22Rv1 (cell line): ENCODE data around the gene CARD11.

Experiments used
- H3K27ac ChIP-seq: fragments of 450-650 bp; 2 replicates; pipeline ENCODE4 v1.5.1; 2017
- ZFX ChIP-seq: fragments of 450-650 bp; IDR thresholded peaks from 2 replicates; pipeline ENCODE4 v1.6.1; 2017; ENCODE audit warnings: antibody characterized with exemption, borderline replicate concordance
- TF ChIP-seq, protein P1 (sequence below): fragments of 450-650 bp; IDR thresholded peaks from 2 replicates; pipeline ENCODE4 v1.5.1; 2017; ENCODE audit warnings: mild to moderate bottlenecking

Gene CARD11

DNA sequence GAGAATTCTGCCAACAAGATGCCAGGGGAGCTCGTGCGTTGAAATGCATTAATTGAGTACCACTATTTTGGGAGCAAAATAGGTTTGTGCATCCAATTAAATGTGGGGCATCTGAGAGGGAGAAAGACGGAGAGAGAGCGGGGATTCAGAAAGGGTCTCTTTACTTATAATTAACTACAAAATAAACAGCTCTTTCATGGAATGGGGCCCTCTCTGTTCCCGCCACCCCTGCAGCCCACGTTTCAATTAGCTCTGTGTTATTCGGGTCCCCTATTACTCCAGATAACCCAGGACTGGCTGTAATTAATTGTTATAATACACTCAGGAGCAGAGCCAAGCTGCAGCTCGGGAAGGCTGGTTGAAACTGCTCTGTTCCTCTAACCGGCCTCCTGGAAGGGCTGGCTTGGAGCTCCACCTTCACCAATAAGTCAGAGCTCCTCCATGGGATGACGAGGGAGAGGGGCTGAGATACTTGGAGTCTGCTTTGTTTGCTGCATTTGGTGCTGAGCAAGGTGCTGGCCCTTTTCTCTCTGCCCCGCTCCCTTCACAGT, 67.8 kb downstream of the CARD11 start:
- H3K27ac ChIP-seq: no peak overlapping the region
- TF ChIP-seq ZFX: no peak
- TF ChIP-seq, protein P1, sequence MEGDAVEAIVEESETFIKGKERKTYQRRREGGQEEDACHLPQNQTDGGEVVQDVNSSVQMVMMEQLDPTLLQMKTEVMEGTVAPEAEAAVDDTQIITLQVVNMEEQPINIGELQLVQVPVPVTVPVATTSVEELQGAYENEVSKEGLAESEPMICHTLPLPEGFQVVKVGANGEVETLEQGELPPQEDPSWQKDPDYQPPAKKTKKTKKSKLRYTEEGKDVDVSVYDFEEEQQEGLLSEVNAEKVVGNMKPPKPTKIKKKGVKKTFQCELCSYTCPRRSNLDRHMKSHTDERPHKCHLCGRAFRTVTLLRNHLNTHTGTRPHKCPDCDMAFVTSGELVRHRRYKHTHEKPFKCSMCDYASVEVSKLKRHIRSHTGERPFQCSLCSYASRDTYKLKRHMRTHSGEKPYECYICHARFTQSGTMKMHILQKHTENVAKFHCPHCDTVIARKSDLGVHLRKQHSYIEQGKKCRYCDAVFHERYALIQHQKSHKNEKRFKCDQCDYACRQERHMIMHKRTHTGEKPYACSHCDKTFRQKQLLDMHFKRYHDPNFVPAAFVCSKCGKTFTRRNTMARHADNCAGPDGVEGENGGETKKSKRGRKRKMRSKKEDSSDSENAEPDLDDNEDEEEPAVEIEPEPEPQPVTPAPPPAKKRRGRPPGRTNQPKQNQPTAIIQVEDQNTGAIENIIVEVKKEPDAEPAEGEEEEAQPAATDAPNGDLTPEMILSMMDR: no peak

DNA sequence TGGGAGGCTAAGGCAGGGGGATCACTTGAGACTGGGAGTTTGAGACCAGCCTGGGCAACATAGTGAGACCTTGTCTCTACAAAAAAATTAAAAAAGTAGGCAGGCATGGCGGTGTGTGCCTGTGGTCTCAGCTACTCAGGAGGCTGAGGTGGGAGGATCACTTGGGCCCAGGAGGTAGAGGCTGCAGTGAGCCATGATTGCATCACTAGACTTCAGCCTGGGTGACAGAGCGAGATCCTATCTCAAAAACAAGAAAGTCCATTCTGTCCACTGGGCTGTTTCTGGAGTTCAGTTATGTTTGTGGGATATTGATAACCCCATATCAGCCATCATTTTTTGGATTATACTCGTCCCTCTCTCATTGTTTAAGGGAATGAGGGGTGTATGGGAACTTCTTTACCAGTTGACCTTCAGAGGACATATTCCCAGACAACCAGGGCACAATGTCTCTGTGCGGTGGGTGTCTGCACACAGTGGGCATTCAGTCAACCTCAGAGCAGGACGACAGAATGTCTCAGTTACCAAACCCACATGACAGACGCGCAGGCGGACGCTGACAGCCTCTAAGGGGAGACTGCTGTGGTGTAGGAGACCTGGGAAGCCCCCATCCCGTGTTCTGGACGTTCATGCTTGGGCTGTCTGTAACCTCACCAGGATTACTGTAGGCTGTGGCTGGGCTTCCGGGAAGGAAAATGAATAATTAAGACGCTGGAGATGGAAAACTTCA, 69.4 kb downstream of the CARD11 start:
- no peak for TF ChIP-seq ZFX
- TF ChIP-seq, protein P1: no peak
- no peak overlapping the region for H3K27ac ChIP-seq

DNA sequence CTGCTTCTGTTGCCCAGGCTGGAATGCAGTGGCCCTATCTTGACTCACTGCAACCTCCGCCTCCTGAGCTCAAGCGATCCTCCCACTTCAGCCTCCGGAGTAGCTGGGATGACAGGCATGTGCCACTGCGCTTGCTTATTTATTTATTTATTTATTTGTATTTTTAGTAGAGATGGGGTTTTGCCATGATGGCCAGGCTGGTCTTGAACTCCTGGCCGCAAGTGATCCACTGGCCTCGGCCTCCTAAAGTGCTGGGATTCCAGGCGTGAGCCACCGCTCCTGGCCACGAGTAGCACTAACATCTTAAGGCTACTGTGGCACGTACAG, 70.9 kb downstream of the CARD11 start:
- no peak overlapping the region for H3K27ac ChIP-seq
- TF ChIP-seq, protein P1: no peak
- no peak for TF ChIP-seq ZFX

DNA sequence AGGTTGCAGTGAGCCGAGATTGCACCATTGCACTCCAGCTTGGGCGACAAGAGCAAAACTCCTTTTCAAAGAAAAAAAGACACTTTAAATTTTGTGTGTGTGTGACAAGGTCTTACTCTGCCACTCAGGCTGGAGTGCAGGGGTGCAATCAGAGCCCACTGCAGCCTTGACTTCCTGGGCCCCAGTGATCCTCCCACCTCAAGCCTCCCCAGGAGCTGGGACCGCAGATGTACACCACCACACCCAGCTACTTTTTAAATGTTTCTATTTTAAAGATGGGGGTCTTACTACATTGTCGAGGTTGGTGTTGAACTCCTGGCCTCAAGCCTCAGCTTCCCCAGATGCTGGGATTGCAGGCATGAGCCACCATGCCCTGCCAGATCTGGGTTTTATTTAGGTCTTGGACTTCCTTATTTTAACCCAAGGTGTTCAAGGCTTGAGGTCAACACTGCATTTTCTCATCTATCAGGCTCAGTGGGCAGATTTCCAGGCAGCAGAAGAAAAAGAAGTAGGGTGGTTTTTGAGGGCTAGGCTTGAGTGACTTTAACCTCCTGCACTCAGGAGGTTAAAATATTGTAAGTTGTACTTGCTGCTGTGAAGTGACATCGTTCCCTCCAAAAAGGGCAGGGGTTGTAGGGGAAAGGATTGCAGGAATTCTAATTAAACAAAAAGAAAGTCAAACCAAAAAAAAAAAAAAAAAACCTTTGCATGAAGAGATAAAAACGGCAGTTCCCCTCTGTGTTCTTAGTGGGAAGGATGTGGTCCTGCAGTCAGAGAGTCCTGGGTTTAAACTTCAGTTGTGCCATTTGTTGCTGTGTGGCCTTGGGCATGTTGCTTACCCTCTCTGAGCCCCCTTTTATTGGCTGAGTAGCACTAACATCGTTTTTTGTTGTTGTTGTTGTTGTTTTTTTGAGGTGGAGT, 71.5 kb downstream of the CARD11 start:
- TF ChIP-seq, protein P1: no peak
- H3K27ac ChIP-seq: no peak overlapping the region

DNA sequence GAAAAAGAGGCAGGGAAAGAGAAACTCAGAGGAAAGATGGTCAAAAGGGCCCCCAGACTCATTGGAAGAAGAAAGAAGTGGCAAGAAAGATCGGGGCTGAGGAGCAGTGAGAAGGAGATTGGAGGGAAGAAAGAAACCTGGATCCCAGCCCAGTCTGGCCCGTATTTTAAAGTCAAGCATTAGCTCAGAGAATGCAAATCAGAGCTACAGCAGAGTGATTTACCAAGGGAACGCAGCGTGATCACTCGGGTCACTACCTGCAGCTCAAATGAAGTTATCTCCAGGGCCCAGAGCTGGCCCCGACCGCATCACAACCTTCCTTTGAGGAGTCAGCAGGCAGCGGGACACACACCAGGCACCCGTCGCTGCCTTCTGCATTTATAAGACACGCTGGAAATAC, 72.8 kb downstream of the CARD11 start:
- TF ChIP-seq, protein P1: no peak
- no peak for TF ChIP-seq ZFX
- H3K27ac ChIP-seq: no peak overlapping the region

DNA sequence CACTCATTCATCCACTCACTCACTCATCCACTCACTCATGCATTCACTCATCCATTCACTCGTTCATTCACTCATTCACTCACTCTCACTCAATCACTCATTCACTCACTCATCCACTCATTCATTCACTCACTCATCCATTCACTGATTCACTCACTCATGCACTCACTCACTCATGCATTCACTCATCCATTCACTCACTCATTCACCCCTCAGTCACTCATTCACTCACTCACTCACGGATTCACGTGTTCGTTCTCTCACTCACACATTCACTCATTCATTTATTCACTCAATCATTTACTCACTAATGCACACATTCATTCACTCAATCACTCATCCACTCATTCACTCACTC, 73.4 kb downstream of the CARD11 start:
- no peak for TF ChIP-seq ZFX
- TF ChIP-seq, protein P1: no peak
- H3K27ac ChIP-seq: no peak overlapping the region
